DMS 273 (cell line): ENCODE data around the gene ELL.

Experiments used
- DNase-seq: peaks from one replicate; lab custom pipeline; 2025; ENCODE audit not compliant: unreplicated experiment; lab: John Stamatoyannopoulos, UW

The ELL gene

DNA sequence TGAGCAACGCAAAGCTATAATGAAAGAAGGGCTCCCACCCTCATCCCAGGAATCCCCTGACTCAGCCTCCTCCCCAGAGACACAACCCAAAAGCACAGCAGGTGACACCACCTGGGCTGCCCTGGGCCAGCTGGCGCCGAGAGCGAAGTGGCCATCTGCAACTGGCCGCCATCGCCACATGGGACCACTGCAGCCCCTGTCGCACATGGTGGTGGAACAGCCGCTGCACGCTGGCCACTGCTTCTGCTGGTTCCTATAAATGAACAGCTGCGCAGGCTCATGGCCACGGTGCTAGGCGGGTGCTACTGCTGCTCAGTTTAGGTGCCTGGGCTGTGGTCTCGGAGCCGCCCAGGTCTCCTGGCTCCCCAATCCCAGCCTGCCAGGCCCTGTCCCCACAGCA lies 72.3 kb downstream of the ELL start:
- no peak for DNase-seq

DNA sequence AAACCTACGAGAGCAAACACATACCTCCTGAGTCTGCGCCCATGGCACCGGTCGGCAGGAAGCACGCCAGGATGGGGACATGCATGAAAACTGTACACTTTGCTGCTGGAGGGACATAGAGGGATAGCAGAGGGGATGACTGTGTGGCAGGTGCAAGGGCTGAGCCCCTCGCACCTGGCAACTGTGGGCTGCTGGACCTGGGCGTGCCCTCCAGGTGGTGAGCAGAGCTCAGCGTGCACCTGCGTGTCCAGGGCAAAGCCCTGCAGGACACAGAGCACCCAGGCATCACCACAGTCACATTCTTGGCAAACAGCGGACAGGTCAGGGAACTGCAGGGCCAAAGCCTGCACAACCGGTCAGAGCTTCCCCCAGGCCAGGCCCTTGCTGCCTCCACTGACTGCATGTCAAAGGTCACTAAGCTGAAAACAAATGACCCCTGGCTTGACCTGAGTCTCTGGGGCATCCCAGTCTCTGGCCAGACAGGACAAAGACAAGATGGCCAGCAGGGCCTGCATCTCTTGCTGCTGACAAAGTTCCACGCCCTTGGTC lies 75.0 kb downstream of the ELL start:
- DNase-seq, result no peak

DNA sequence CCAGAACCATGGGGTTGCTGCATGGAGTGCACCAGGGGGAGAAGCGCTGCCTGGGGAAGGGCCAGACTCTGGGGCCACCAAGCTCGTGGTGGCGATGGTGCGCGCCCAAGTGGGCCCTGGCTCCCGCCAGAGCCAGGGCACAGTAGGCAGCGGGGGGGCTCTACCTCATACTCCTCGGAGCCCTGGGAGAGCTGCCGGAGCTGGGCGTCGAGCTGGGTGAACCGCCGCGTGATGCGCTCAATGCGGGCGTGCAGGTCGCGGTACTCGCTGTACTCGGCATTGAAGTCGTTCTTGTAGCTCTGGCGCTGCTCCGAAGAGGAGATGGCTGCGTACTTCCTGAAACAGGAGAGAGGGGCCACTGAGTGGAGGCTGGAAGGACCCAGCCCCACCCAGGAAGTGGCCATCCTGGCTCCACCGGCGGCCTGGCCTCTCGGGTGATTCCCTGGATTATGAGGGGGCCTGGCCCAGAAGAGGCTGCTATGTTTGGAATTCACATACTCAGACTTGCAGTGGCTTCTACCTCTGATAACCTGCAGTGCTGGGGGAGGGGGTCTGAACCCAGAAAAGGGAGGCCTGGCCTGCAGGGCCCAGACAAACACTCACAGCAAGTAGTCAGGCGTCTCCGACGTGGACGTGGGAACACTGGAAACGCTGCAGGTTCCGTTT lies 75.6 kb downstream of the ELL start:
- DNase-seq, result no peak

DNA sequence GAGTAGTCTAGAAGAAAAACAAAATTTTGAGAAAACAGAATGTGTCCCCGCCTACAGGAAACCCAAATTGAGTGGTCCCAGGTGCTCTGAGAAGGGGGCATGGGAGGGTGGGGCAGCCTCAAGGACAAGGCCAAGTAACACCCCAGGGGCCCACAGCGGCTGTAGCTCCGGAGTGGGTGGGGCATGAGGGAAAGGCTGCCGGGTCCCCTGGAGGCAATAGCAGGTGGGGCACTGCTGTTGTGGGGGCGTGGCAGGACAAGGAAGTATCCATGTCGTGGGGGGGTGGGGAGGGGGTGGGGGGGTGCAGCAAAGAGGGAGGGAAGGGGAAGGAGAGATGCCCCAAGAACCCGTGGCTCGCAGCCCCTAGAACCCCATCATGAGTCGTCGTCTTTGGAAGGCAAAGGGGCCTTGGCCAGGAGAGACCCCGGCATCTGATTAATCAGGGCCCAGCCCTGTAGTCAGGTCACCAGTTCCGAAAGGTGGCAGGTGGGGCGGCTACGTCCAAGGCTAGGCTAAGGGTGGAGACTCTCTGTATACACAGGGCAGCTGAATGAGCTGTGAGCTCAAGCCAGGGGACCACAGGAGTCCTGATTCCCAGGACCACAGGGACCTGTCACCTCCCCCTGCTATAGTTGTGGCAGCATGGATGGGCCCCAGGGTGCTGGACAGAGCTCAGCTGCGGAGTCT lies 76.5 kb downstream of the ELL start:
- DNase-seq, result no peak

DNA sequence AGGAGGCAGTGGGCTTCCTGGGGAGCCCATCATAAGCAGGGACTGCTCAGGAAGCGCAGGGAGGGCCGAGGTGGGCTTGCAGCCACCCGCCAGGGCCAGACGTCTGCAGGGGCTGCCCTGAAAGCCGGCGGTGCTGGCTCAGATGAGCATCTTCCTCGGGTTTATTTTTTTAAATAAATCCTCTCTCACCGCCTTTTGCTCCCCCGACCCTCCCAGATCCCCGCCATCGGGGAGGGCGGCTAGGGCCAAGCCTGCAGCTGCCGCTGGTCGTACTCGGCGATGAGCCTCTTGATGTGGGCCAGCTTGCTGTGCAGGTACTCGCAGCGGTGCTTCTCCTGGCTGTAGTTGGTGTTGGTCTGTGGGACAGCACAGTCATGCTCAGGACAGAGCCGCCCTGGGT lies 77.4 kb downstream of the ELL start:
- DNase-seq, result no peak

DNA sequence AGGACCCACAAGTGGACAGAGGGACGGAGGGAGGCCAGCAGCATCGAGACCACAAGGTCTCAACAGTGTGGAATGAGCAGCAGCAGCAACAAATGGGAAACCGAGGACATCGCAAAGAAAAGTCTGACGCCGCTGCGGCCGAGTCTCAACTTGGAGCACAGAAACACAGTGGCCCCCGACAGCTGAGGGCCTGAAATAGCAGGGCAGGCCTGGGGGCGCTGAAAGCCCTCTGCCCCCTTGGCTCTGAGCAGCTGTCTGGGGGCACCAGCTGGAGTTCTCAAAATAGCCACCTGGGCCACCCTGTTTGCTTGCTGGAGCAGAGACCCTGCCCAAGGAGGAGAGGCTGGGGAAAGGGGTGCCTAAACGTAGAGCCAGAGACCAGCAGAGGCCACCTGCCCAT lies 78.0 kb downstream of the ELL start:
- no peak for DNase-seq

DNA sequence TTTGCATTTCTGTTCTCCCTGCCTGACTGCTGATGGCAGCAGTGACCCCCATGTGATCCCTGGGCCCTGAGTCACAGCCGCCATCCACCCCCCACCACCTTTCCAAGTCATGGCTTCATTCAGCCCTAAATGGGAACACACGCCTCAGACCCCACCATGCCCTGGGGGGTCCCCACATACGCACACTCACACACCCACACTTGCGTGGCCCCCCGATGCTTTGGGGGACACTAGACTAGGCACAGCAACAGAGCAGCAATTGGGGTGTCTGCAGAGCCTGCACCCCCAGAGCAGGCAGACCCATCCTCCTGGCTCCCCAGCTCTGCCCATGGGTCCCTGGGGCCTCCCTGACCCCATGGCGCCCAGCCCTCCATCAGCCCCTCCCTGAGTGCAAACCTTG lies 78.5 kb downstream of the ELL start:
- no peak for DNase-seq

DNA sequence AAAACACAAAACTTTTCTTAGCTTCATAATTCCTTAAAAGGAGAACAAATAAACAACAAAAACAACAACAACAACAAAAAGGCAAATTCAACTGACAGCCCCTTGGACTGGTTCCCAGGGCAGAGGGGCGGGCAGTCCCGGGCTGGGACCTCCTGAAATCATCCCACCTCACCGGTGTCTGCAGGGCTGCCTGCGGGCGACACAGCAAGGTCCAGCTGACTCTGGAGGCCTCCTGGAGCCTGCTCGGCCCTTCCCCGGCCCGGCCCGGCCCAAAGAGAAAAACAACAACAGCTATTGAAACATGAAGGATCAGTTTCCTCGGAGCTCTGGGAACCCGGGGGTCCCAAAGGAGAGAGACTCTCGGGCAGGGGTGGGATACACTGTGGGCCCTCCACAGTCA lies 78.9 kb downstream of the ELL start:
- DNase-seq, result no peak

DNA sequence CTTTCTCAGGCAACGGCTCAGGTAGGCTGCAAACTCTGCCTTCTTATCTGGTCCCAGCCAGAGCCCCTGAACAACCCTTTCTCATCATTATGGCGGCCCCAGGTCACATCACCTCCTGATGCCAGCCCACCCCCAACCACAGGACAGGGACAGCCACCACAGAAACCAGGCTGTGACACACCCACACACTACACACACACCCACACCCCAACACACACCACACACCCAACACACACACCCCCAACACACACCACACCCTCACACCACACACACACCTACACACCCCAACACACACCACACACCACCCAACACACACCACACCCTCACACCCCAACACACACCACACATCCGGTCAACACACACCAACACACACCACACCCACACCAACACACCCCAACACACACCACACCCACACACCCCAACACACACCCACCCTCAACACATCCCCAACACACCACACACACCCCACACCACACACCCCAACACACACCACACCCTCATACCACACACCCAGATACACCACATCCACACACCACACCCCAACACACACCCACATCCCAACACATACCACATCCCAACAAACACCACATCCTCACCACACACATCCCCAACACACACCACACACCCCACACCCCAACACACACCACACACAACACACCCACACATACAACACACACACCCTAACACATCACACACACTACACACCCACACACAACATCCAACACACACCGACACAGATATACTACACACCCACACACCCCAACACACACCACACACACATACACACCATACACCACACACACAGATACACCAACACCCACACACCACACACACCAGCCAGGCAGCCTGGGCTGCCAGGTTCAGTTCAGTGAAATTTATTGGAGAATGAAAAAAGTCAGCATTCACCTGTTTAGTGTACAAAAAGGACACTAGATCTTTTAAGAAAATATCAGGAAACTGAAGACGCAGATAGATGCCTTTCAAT lies 79.8 kb downstream of the ELL start:
- DNase-seq, result no peak

DNA sequence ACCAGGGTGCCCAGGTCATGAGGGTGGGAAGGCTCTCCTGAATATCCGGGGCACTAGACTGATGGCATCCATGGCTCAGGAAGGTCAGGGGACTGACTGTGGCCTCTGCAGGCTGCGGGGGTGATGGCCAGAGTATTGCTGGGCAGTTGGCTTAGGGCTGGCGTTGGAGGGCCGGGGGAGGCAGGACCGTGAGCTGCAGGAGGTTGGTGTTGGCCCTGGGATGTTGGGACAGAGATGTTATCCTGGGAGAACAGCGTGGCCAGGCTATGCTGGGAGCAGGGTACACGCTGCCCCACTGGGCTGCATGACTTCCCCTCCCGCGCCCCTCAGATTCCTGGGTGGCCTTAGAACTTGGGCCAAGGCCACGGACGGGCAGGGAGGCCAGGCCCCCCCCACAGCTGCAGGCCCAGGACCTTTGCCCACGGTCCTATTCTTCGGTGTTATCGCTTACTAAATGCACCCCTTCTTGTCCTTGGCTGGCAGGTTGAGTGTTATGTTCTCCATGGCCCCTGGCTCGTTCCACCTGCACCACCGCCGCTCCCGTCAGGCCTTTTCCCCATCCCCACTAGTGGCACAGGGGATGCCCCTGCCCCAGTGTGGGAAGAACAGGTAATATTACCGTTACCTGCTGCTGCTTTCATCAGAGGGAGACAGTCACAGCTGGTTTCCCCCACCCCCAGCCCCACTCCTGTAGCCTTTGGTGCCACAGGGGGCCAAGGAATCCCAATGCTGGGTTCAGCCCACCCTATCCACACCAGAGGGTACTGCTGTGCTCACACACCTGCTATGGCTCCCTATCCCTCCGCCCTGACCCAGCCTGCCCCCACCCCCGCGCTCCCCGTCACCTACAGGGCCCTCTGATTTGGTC lies 80.7 kb downstream of the ELL start:
- no peak for DNase-seq

DNA sequence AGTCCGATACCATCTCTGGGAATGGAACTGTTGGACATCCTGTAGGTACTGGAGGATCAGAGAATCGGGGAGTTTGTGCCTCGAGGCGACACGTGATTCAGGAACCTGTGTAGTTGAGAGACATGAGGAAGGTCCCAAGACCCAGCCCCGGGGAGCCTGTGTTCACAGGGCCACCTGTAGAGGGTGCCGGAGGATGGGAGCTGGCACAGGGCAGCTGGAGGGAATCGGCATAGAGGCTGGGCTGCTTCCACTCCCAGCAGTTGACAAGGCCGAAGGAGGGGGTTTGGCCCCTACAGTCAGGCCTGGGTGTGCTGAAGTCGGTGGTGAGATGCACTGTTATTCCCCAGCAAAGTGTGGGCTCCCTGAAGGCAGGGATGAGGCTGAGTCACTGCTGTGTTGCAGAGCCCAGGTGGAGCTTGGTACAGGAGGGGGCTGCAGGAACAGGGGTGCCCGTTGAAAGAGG lies 81.4 kb downstream of the ELL start:
- DNase-seq, result peak; percentile 78

DNA sequence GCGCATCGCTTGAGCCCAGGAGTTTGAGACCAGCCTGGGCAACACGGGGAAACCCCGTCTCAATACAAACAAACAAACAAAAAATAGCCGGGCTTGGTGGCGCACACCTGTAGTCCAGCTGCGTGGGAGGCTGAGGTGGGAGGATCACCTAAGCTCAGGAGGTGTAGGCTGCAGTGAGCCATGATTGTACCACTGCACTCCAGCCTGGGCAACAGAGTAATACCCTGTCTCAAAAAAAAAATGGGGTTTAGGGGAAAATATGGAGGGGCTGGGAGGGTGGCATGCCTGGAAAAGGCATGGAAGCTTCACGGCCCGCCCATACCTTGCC lies 82.0 kb downstream of the ELL start:
- no peak for DNase-seq

DNA sequence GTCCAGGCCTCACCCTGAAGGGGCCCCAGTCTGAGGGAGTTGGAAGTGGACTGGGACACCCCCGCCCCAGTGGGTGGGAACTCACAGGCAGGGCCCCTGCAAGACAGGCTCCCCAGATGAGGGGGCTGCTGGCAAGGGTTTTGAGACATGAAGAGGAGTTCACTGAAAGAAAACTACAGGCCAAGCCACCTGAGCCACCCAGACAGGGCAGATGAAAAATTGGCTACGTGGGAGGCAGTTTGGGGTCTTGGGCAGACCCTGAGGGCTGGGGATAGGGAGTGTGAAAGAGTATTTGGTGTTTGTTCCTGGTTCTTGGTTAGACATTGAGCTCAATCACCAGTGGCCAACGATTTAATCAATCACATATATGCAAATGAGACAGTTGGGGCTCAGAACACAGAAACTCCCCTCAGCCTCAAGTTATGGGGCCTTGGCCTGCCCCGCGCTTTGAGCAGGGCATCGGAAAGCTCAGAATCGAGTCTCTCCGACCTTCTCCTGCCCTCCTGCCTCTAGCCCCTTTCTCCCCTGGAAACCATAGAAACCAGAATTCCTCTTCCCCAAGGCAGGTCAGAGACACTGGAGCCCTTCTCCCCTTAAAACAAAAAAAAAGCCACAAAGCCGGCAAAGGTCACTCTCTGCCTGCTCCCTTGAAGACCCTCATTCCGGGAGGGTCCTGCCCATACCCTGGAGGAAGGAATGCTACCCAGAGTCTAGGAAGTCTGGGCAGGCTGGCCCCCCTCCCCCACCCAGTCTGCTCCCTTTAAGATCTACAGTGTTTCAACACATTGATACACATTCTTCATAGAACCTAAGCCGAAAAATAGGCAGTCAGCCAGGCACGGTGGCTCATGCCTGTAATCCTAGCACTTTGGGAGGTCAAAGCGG lies 82.6 kb downstream of the ELL start:
- peak; percentile 80 for DNase-seq

DNA sequence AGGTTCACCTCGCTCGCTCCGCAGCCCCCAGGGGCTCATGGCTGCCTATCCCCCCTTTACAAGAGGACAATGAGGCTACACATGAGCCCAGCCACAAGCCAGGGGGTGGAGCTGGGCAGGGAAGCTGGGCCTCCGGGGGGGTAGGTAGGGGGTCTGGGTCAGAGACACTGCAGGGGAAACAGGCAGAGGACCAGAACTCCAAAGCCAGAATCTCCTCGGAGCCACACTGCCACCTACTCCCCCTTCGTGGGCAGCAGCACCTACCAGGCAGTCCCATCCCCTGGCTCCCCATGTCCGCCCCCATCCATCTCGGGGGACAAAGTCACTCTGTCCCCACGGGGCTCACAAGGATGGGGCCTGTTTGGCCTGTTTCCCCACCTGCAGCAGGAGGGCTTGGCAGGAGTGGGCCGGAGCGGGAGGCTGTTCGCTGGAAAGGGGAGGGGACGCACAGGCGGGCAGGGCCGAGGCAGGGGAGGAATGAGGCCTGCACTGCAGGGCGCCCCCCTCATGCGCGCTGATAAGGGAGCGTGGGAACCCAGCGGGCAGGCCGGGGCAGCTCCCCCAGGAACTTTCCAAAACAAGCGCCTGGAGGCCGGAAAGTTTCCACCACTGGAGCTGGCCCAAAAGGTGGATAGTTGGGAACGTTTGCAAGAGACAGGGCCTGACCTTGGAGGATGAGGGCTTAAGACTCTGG lies 83.4 kb downstream of the ELL start:
- DNase-seq, result peak; percentile 84

DNA sequence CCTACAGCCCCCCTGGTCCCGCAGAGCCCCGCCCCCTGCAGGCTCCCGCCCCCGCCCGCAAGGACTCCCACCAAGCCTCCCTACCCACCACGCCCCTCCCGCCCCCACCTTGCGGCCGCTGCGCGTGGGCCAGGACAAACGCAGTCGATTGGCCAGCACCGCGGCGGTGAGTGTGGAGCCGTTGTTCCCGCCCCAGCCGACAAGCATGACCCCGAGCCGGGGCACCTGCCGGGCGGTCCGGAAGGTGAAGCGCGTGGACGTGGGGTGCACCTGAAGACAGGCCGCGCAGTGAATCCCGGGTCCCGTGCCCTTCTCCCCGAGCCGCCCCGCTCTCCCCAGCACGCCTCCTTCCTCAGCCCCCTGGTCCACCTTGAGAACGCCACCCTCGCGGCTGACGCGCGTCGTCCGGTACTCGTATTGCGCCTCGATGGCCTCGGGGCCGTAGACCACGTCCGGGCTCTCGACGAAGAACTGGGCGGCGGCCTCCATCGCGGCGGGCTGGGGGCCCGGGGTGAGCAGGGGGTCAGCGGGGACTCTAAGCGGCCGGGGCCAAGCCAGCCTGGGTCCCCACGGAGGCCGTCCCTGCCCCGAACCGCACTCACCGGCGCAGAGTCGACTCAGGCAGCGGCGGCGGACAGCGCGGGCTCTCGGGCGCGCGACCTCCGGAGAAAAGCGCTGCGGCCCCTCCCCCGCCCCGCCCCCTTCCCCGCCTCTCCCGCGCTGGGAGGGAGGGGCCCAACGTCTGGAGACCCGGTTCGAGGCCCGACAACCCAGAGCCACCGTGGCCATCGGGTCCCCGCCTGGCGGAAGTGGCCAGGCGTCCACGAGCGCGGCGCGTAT lies 84.2 kb downstream of the ELL start, which contains the start of gene ISYNA1:
Gene ISYNA1, minus strand, starts transcription at position 643 of the 840 bp plus-strand sequence. Its CDS starts 154 bp downstream, at position 489.
- DNase-seq, result peak; percentile 79

DNA sequence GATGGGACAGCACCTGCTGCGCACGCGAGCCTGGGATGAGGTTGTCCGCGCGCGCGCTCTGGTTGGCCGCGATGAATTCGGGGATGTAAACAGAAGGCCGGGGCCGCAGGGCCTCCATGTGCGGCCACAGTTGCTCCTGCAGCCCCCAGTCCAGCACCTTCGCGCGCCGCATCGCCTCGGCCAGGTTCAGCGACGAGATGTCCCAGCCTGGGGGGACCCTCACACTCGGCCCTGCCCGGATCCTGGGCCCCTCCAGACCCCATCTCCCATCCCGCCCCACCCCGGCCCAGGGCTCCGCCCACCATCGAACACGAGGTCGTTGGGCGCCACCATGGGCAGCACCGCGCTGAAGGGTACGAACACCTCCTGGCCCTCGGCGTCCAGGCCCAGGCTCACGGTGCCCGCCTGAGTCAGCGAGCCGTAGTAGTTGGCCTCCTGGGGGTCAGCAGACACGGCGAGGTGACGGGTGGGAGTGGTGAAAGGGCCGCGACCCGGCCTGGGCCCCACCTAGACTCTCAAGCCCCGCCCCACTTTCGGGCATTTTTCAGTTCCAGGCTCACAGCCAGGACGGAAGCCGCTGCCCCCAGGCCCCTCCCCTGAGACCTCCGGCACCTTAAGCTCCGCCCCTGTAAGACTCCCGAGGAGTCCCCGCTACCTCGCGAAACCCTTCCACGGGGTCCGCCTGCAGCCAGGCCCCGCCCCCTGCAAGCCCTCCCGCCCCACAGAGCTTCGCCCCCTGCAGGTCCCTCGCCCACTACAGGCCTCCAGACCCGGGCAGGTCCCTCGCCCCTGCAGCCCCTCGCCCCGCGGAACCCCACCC lies 85.0 kb downstream of the ELL start:
- DNase-seq, result peak; percentile 85
